Hindlimb muscle (tissue), 1 donor: Measurements from ENCODE around the gene NUDT8. TPM values are rescaled to one million over a fixed set of nuclear protein-coding genes. Genes with fewer than 3 reads are reported as not detected.
"Not testable (repeated sequence)": the region's sequence is repeated elsewhere in the genome, so short reads cannot be mapped to it uniquely, and the experiment has no call there.

Experiments
- DNase-seq: peaks from one replicate; pipeline ENCODE4 v3.0.0-alpha.2; 2013
- polyA plus RNA-seq: library from polyadenylated mRNA; unstranded; fragments of 120-200 nt; gene quantifications from one replicate; pipeline ENCODE4 v1.2.1, GENCODE V29; 2013; ENCODE audit not compliant: insufficient read length

NUDT8 gene
- polyA plus RNA-seq, 1 donor: 3.7 TPM

DNA sequence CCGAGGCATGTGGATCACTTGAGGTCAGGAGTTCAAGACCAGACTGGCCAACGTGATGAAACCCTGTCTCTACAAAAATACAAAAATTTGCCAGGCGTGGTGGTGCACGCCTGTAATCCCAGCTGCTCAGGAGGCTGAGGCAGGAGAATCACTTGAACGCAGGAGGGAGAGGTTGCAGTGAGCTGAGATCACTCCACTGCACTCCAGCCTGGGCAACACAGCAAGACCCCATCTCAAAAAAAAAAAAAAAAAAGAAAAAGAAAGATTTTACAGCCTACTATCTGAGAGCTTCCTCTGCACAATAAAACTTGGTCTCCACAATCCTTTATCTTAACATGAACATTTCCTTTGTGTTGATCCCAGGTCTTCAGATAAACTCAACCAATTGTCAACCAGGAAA, 31.0 kb upstream of the NUDT8 start:
- not testable (repeated sequence) for DNase-seq

GRCh38 chr11:67659651-67660165, 30.0 kb upstream of the NUDT8 start:
- DNase-seq: not testable (repeated sequence)

DNA sequence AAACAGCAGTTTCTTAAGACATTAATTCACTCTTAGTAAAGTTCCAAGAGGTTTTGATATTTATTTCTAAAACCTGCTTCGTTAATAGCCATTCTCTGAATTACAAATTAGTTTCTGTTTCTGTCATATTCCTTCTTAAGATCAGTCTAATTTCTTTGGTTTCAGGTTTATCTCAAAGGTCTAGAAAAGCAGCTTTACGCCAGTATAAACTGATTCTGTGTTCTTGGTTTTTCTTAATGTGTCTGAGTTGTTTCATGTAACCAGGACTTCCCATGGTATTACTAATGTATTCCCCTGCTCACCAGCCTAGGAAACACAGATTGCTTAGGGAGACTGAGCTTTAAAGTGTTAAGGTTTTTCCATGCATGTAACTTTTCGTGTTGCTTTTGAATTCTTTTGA, 27.6 kb upstream of the NUDT8 start:
- DNase-seq: no peak

- no peak for DNase-seq
Measured at GRCh38 chr11:67656278-67656922, 26.7 kb upstream of the NUDT8 start.

DNA sequence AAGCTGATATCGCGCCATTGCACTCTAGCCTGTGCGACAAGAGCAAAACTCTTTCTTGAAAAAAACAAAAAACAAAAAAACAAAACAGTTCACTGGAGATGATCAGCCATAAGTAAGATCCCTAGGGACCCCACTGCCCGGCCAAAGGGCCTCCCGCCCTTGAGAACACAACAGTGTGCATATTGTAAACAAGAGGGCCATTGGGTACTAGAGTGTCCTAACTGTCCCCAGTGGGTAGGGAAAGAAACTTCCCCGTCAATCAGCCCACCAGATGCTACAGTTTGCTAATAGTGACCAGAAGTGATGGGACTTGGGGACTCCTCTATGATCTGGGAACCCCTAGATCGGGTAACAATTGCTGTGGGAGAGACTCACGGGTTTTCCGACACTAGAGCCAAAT, 24.5 kb upstream of the NUDT8 start:
- DNase-seq: no peak

DNA sequence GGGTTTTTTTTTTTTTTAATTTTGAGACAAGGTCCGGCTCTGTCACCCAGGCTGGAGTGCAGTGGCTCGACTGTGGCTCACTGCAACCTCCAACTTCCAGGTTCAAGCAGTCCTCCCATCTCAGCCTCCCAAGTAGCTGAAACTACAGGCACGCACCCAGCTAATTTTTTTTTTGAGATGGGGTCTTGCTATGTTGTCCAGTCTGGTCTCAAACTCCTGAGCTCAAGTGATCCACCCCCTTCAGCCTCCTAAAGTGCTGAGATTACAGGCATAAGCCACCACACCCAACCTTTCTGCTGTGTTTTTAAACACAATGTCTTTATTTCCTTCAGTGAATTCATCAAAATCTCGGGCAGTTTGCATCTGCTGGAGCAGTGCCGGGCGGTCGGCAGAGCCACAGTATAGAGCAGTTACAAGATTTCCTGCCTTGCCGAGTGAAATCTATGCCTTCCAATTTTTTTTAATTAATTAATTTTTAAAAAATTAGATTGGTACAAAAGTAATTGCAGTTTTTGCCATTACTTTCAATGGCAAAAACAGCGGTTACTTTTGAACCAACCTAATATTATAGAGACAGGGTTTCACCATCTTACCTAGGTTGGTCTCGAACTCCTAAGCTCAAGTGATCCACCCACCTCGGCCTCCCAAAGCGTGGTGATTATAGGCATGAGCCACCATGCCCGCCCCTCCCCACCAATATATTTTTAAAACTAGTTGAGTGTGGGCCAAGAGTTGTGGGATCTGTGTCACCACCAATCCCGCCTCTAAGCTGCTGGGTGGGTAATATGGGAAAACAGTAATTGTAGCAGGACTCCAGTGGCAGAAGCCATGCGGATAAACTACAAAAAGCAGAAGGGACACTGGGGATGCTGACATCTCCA, 23.5 kb upstream of the NUDT8 start:
- DNase-seq: no peak

DNA sequence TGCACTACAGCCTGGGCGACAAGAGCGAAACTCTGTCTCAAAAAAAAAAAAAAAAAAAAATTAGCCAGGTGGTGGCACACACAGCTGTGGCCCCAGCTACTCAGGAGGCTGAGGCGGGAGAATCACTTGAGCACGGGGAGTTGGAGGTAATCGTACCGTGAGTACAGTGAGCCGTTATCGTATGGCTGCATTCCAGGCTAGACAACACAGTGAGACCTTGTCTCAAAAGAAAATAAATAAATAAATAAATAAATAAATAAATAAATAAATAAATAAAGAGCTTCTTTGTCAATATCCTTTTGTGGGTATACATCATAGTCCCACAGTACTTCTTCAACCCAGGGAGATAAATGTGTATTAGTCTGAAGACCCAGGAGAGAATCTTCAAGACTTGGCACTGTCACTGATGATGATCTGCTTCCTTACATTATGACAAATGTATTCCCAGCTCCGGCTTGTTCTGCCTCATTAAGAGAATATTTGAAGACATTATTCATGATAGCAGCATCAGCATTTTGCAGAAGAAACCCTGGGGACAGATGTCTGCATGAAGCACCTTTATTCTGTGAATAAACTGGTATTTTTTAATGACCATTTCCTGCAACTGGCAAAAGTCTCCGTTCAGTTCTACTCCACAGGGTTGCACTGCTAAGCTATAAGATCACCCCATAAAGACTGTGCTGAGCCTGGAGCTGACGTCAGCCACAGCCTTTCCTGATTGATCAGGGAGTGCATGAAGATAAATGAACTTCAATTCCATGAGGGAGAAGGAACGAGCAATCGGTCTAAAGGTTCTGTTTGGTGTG, 22.4 kb upstream of the NUDT8 start:
- DNase-seq: no peak

- DNase-seq: no peak
Measured at GRCh38 chr11:67649634-67650510, 20.1 kb upstream of the NUDT8 start.

DNA sequence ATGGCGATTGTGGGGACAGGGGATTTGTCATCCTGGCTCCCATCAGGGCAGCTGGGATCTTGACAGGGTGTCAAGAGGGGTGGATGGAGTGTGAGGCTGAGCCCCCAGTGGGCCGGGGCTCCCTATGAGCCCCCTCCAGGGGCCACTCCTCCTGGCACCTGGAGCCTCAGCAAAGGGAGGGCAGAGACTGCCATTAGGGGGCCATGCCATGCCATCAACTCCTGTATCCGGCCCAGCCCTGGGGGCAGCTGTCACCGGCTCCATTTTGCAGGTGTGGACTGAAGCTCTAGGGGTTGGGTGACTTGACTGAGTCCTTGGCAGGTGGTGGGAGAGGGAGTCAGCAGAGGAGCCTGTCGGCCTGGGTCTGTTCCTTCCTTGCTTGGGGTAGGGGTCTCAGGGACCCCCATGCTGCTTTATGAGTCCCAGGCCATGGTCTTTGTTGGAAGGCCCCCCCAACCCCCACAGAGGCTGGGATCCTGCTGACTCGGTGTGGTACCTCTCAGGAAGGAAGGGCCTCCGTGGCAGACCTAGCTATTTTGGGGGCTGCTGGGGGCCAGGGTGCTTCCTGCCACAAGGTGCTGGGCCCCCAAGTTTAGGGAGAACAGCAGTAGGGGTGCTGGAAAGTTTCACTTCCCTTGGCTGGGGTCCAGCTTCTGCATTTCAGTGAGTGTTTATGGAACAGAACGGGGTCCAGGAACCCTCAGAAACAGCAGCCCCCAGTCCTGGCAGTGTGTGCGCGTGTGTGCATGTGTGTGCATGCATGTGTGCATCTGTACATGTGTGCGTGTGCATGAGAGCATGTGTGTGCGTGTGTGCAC, 19.3 kb upstream of the NUDT8 start:
- DNase-seq: no peak

GRCh38 chr11:67648140-67648795, 18.5 kb upstream of the NUDT8 start:
- DNase-seq: no peak

- no peak for DNase-seq
Measured at GRCh38 chr11:67647471-67647870, 17.7 kb upstream of the NUDT8 start.

DNA sequence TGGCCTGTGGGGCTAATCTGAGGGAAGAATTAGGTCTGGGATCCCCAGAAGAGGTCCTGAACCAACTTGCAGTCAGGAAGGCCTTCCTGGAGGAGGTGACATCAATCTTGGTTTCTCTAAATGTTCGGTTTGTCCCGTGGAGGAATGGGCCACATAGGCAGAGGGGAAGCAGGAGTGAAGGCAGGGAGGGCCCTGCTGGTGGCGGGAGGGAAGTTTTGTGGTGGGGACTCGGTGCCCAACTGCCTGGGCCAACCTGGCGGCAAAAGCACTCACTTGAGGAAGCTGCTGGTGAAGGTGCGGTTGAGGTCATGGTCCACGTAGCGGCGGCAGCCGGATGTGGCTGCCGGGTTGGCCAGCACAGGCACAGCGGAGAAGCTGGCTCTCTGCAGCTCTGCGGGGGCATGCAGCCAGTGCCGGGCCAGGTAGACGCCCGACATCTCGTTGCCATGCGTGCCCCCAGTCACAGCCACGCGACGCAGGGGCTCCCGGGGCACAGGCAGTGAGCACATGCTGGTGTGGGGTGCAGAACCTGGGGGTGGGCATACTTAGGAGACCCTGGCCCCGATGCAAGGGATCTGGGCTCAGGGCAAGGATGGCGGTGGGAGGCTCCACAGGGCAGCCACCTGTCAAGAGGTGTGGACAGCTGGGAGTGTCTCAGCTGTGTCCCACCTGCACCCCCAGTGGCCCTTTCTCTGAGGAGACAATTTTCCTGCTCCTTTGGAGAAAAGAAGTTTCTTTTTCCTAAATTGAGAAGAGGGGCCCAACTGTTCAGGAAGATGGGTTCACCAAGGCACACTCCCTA, 17.0 kb upstream of the NUDT8 start:
- no peak for DNase-seq

DNA sequence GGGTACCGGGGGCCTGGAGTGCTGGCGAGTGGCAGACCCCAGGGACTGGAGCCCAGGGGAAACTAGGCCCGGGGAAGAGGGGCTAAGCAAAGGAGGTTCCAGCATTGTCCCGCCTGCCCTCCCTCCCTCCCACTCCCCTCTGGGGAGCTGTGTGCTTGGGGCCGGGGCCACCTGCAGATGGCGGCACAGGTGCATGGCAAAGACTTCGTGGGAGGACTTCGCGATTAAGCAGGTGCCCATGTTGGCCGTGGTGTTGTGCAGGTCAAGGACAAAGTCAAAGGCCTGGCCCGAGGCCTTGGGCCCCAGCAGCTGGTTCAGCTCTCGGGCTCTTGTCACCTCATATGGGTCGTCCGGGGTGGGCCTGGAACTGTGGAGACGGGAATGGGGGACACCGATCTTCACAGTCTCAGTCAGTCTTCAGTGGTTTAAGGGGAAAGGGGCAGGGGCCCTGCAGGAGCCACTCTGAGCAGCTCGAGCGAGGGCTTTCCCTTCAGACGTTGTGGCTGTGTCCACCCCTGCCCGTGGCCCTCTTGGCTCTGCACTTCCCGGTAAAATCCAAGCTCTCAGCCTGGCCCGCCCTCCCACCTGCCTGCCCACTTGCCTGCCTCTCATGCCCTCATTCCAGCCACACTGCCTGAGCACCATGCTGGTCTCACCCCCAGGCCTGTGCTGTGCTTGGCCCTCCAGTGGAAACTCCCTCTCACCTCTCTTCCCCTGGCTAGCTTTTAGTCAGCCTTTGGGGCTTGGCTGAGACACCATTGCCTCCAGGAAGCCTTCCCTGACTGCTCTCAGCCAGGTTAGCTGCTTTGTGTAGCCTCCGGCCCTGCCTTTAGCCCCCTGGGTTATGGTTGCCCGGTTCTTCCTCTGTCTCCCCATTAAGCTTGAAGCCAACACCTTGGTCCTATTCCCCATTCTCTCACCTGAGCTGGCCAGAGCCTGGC, 16.1 kb upstream of the NUDT8 start:
- no peak for DNase-seq

- DNase-seq: no peak
Measured at GRCh38 chr11:67644472-67645418, 15.0 kb upstream of the NUDT8 start.

GRCh38 chr11:67644042-67644441, 14.3 kb upstream of the NUDT8 start:
- DNase-seq: no peak

GRCh38 chr11:67642173-67643120, 12.7 kb upstream of the NUDT8 start:
- no peak for DNase-seq
